Neutrophil (primary cell): ENCODE measurements around the gene CFHR4.
"Not testable (repeated sequence)": the region's sequence is repeated elsewhere in the genome, so short reads cannot be mapped to it uniquely, and the experiment has no call there.

Experiments used
- H3K27ac ChIP-seq: fragments of 200-600 bp; sonication (generic); 2 replicates; pipeline ENCODE4 v1.5.1; 2016; ENCODE audit warnings: mild to moderate bottlenecking, moderate library complexity
- H3K27me3 ChIP-seq: fragments of 200-600 bp; sonication (generic); 2 replicates; pipeline ENCODE4 v1.6.0; 2016; ENCODE audit warnings: mild to moderate bottlenecking
- H3K36me3 ChIP-seq: fragments of 200-600 bp; sonication (generic); 2 replicates; pipeline ENCODE4 v1.5.1; 2017
- H3K4me1 ChIP-seq, 2 experiments: fragments of 200-600 bp in 1 of 2; sonication (generic) in 1 of 2; 1 replicate in 1 of 2; 2 replicates in 1 of 2; pipeline versions ENCODE4 v1.5.1 to v1.6.1; 2013 to 2016; ENCODE audit warnings: low read depth in 1 of 2, low read length in 1 of 2, mild to moderate bottlenecking in 1 of 2, moderate library complexity in 1 of 2; ENCODE audit not compliant: control insufficient read depth in 1 of 2, insufficient read depth in 1 of 2
- H3K4me3 ChIP-seq, 2 experiments: fragments of 200-600 bp in 1 of 2; sonication (generic) in 1 of 2; 1 replicate in 1 of 2; 2 replicates in 1 of 2; pipeline ENCODE4 v1.5.1; 2013 to 2016; ENCODE audit warnings: low read depth in 1 of 2, low read length in 1 of 2, mild to moderate bottlenecking in 1 of 2, moderate library complexity in 1 of 2
- H3K9me3 ChIP-seq: fragments of 200-600 bp; sonication (generic); 2 replicates; pipeline ENCODE4 v1.5.1; 2016
- CTCF ChIP-seq: fragments of 200-600 bp; sonication (generic); IDR thresholded peaks from 2 replicates; pipeline ENCODE4 v1.5.1; 2016; ENCODE audit warnings: antibody characterized with exemption

Gene CFHR4

GRCh38 chr1:196860323-196860884 lies 27.4 kb upstream of the CFHR4 start:
- no peak overlapping the region for H3K27ac ChIP-seq
- H3K36me3 ChIP-seq, result no peaks in the 10 kb centered on the region
- no peaks in the 10 kb centered on the region for H3K4me1 ChIP-seq
- TF ChIP-seq CTCF, result no peak
- no peaks in the 10 kb centered on the region for H3K27me3 ChIP-seq
- H3K4me3 ChIP-seq, result no peak overlapping the region
- H3K9me3 ChIP-seq, result no peaks in the 10 kb centered on the region

- no peaks in the 10 kb centered on the region for H3K4me1 ChIP-seq
- no peak overlapping the region for H3K27ac ChIP-seq
- TF ChIP-seq CTCF, result no peak
These were observed 26.4 kb upstream of the CFHR4 start for GRCh38 chr1:196861429-196861828.

GRCh38 chr1:196866974-196867373 lies 20.9 kb upstream of the CFHR4 start:
- no peaks in the 10 kb centered on the region for H3K9me3 ChIP-seq
- TF ChIP-seq CTCF, result no peak
- H3K4me3 ChIP-seq, result no peak overlapping the region
- no peaks in the 10 kb centered on the region for H3K36me3 ChIP-seq
- H3K4me1 ChIP-seq, result no peaks in the 10 kb centered on the region
- H3K27ac ChIP-seq, result no peak overlapping the region
- H3K27me3 ChIP-seq, result no peaks in the 10 kb centered on the region

More at GRCh38 chr1:196861429-196861828, 26.4 kb upstream of the CFHR4 start:
- H3K27me3 ChIP-seq, result no peaks in the 10 kb centered on the region
- no peaks in the 10 kb centered on the region for H3K36me3 ChIP-seq
- H3K4me3 ChIP-seq, result no peak overlapping the region
- H3K9me3 ChIP-seq, result no peaks in the 10 kb centered on the region

- H3K4me1 ChIP-seq, result no peaks in the 10 kb centered on the region
These were observed 14.5 kb upstream of the CFHR4 start for GRCh38 chr1:196873385-196873784.

GRCh38 chr1:196875935-196876334 lies 11.9 kb upstream of the CFHR4 start:
- peaks cover 8% of the 10 kb centered on the region for H3K27me3 ChIP-seq
- no peak overlapping the region for H3K27ac ChIP-seq
- H3K36me3 ChIP-seq, result no peaks in the 10 kb centered on the region
- H3K4me1 ChIP-seq, result no peaks in the 10 kb centered on the region
- no peak overlapping the region for H3K4me3 ChIP-seq
- H3K9me3 ChIP-seq, result no peaks in the 10 kb centered on the region
- no peak for TF ChIP-seq CTCF

More at GRCh38 chr1:196873385-196873784, 14.5 kb upstream of the CFHR4 start:
- Histone ChIP-seq H3K4me3 (no peak overlapping the region), H3K27ac (no peak overlapping the region), H3K27me3 (peaks cover 8% of the 10 kb centered on the region), H3K36me3 (no peaks in the 10 kb centered on the region), H3K9me3 (no peaks in the 10 kb centered on the region)
- no peak for TF ChIP-seq CTCF

- Histone ChIP-seq H3K4me1 (no peaks in the 10 kb centered on the region), H3K27me3 (peaks cover 8% of the 10 kb centered on the region), H3K27ac (no peak overlapping the region), H3K36me3 (no peaks in the 10 kb centered on the region), H3K4me3 (no peak overlapping the region), H3K9me3 (no peaks in the 10 kb centered on the region)
- no peak for TF ChIP-seq CTCF
These were observed 9.9 kb upstream of the CFHR4 start for GRCh38 chr1:196877964-196878363.

GRCh38 chr1:196886560-196886959 lies 1.3 kb upstream of the CFHR4 start:
- H3K9me3 ChIP-seq, H3K27me3 ChIP-seq, H3K27ac ChIP-seq, H3K4me1 ChIP-seq, H3K36me3 ChIP-seq, H3K4me3 ChIP-seq: not testable (repeated sequence)
